Lower leg skin (tissue), 3 donors: Measurements from ENCODE around the gene SIGMAR1.

Source experiments
- CTCF ChIP-seq, 3 donors: fragments of 450-650 bp; IDR thresholded peaks; one replicate each; pipeline ENCODE4 v1.5.1; 2016; ENCODE audit warnings: antibody characterized with exemption in 3 of 3, mild to moderate bottlenecking in 3 of 3, moderate library complexity in 2 of 3
- POLR2A ChIP-seq, 2 donors: fragments of 450-650 bp; IDR thresholded peaks; one replicate each; pipeline ENCODE4 v1.6.1; 2016 to 2017; ENCODE audit warnings: antibody characterized with exemption in 2 of 2, mild to moderate bottlenecking in 1 of 2, moderate library complexity in 1 of 2

GRCh38 chr9:34584970-34585369, 52.6 kb downstream of the SIGMAR1 start:
- TF ChIP-seq CTCF (IDR thresholded peaks at IDR 0.05) (no peak), POLR2A (IDR thresholded peaks at IDR 0.05) (no peak)
